Liver (tissue), 9 donors: Measurements from ENCODE around the gene MYO10. TPM values are rescaled to one million over a fixed set of nuclear protein-coding genes. Genes with fewer than 3 reads are reported as not detected.

Source experiments
- DNase-seq: peaks from one replicate; pipeline ENCODE4 v3.0.0-alpha.2; 2017; ENCODE audit warnings: low spot score
- H3K27ac ChIP-seq, 2 donors: one replicate each; pipeline ENCODE4 v1.7.0; 2013; ENCODE audit warnings: inconsistent platforms in 2 of 2, low read length in 2 of 2, control low read depth in 1 of 2, low read depth in 1 of 2, mild to moderate bottlenecking in 1 of 2
- H3K27me3 ChIP-seq, 4 donors: one replicate each; pipeline versions ENCODE4 v1.6.1 to v1.7.0; 2013; ENCODE audit warnings: low read length in 3 of 4, inconsistent platforms in 1 of 4, mild to moderate bottlenecking in 1 of 4, moderate library complexity in 1 of 4; ENCODE audit not compliant: control insufficient read depth in 4 of 4, insufficient read depth in 4 of 4
- H3K36me3 ChIP-seq, 4 donors: one replicate each; pipeline versions ENCODE4 v1.6.1 to v1.7.0; 2013; ENCODE audit warnings: low read length in 3 of 4, mild to moderate bottlenecking in 3 of 4, low read depth in 1 of 4, moderate library complexity in 1 of 4; ENCODE audit not compliant: control insufficient read depth in 4 of 4, insufficient read depth in 3 of 4
- H3K4me1 ChIP-seq, 4 donors: one replicate each; pipeline versions ENCODE4 v1.6.1 to v1.7.0; 2013; ENCODE audit warnings: low read length in 3 of 4, mild to moderate bottlenecking in 3 of 4, moderate library complexity in 1 of 4; ENCODE audit not compliant: control insufficient read depth in 4 of 4, insufficient read depth in 4 of 4
- H3K4me3 ChIP-seq, 3 donors: one replicate each; pipeline versions ENCODE4 v1.6.1 to v1.7.0; 2013; ENCODE audit warnings: low read length in 3 of 3, control low read depth in 1 of 3, low read depth in 1 of 3, mild to moderate bottlenecking in 1 of 3
- H3K9ac ChIP-seq, 2 donors: one replicate each; pipeline ENCODE4 v1.7.0; 2013; ENCODE audit warnings: low read length in 2 of 2, mild to moderate bottlenecking in 2 of 2, moderate library complexity in 2 of 2, control low read depth in 1 of 2, low read depth in 1 of 2
- H3K9me3 ChIP-seq, 4 donors: one replicate each; pipeline versions ENCODE4 v1.6.1 to v1.7.0; 2013; ENCODE audit warnings: low read length in 3 of 4; ENCODE audit not compliant: control insufficient read depth in 4 of 4
- FOXA1 ChIP-seq: IDR thresholded peaks from 2 replicates; pipeline ENCODE4 v1.6.1; 2016; ENCODE audit warnings: antibody characterized with exemption
- FOXA2 ChIP-seq: IDR thresholded peaks from 2 replicates; pipeline ENCODE4 v1.6.1; 2016; ENCODE audit warnings: antibody characterized with exemption
- GABPA ChIP-seq, 2 donors: IDR thresholded peaks in 1 of 2; conservative IDR thresholded peaks in 1 of 2; 2 replicates each; pipeline ENCODE4 v1.6.1; 2016; ENCODE audit warnings: antibody characterized with exemption in 2 of 2, mild to moderate bottlenecking in 1 of 2, moderate library complexity in 1 of 2
- HNF4A ChIP-seq, 2 donors: conservative IDR thresholded peaks; 2 replicates each; pipeline ENCODE4 v1.6.1; 2016; ENCODE audit warnings: antibody characterized with exemption in 2 of 2, mild to moderate bottlenecking in 2 of 2
- HNF4G ChIP-seq: IDR thresholded peaks from 2 replicates; pipeline ENCODE4 v1.6.1; 2016; ENCODE audit warnings: antibody characterized with exemption
- JUND ChIP-seq, 2 donors: IDR thresholded peaks; 2 replicates each; pipeline ENCODE4 v1.6.1; 2016; ENCODE audit warnings: antibody characterized with exemption in 2 of 2
- NR2F2 ChIP-seq: IDR thresholded peaks from 2 replicates; pipeline ENCODE4 v1.6.1; 2016; ENCODE audit warnings: antibody characterized with exemption
- RAD21 ChIP-seq, 2 donors: IDR thresholded peaks; 2 replicates each; pipeline ENCODE4 v1.6.1; 2016; ENCODE audit warnings: antibody characterized with exemption in 2 of 2, mild to moderate bottlenecking in 2 of 2
- RXRA ChIP-seq, 2 donors: IDR thresholded peaks; 2 replicates each; pipeline ENCODE4 v1.6.1; 2017 to 2018; ENCODE audit warnings: antibody characterized with exemption in 2 of 2, mild to moderate bottlenecking in 1 of 2
- SP1 ChIP-seq: IDR thresholded peaks from 2 replicates; pipeline ENCODE4 v1.6.1; 2018; ENCODE audit warnings: antibody characterized with exemption, mild to moderate bottlenecking
- TAF1 ChIP-seq: conservative IDR thresholded peaks from 2 replicates; pipeline ENCODE4 v1.6.1; 2016; ENCODE audit warnings: antibody characterized with exemption, mild to moderate bottlenecking
- YY1 ChIP-seq: IDR thresholded peaks from 2 replicates; pipeline ENCODE4 v1.6.1; 2016; ENCODE audit warnings: antibody characterized with exemption, mild to moderate bottlenecking
- WGBS: extraction: QIAGEN DNeasy Blood & Tissue Kit; methylation state at CpG from one replicate; pipeline ENCODE4 v1.1.7; 2013; 5-methylcytosine and 5-hydroxymethylcytosine counted together
- polyA plus RNA-seq, 2 donors: library from polyadenylated mRNA; stranded (reverse) in 1 of 2; unstranded in 1 of 2; fragments of 200-250 nt in 1 of 2; fragments of >200 nt in 1 of 2; fragmentation: Nextera tagmentation in 1 of 2; extraction: Ambion mirVana in 1 of 2; gene quantifications; one replicate each; pipeline versions ENCODE4 v1.2.1 to v1.2.3, GENCODE V29; 2013 to 2015
- total RNA-seq, 2 donors: library from RNA; depleted of rRNA; stranded (reverse); fragments of >200 nt; gene quantifications; one replicate each; pipeline ENCODE4 v1.2.3, GENCODE V29; 2014
- TF ChIP-seq, protein P1 (sequence below): IDR thresholded peaks from 2 replicates; pipeline ENCODE4 v1.6.1; 2016; ENCODE audit warnings: antibody characterized with exemption
- TF ChIP-seq, protein P2 (sequence below): IDR thresholded peaks from 2 replicates; pipeline ENCODE4 v1.6.1; 2016; ENCODE audit warnings: antibody characterized with exemption
- TF ChIP-seq, protein P3 (sequence below): fragments of 150-350 bp; IDR thresholded peaks from 2 replicates; pipeline ENCODE4 v1.5.1; 2017; ENCODE audit warnings: improper control_type of control experiment, low read depth, low read length; ENCODE audit not compliant: missing input control
- TF ChIP-seq, protein P4 (sequence below): IDR thresholded peaks from 2 replicates; pipeline ENCODE4 v1.6.1; 2016; ENCODE audit warnings: antibody characterized with exemption
- TF ChIP-seq, protein P5 (sequence below): IDR thresholded peaks from 2 replicates; pipeline ENCODE4 v1.6.1; 2016; ENCODE audit warnings: antibody characterized with exemption, mild to moderate bottlenecking
- donor health status: healthy.
- donor health status: healthy.
- donor health status: healthy.
- donor health status: healthy.
- donor health status: healthy.

The MYO10 gene
- total and polyA plus RNA-seq, 4 donors = 4.3 to 15.3 (median 7.1) TPM

DNA sequence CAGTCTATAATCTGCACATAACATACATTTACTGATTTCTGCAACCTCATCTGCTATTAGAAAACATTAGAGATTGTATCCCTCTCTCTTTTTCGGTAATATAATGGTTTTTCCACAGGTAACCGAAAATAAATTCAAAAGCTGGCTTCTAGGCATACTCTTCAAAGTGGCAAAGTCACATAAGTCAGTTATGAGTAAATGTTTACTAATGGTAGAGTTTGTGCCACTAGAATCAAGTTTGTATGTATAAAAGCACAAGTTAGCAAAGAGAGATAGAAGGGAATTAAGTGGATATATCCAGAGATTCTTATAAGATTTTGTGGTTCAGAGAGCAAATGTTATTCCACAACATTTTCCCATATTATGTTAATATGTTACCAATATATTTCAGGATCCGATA, 86.9 kb downstream of the MYO10 start (continued):
- TF ChIP-seq, protein P1, sequence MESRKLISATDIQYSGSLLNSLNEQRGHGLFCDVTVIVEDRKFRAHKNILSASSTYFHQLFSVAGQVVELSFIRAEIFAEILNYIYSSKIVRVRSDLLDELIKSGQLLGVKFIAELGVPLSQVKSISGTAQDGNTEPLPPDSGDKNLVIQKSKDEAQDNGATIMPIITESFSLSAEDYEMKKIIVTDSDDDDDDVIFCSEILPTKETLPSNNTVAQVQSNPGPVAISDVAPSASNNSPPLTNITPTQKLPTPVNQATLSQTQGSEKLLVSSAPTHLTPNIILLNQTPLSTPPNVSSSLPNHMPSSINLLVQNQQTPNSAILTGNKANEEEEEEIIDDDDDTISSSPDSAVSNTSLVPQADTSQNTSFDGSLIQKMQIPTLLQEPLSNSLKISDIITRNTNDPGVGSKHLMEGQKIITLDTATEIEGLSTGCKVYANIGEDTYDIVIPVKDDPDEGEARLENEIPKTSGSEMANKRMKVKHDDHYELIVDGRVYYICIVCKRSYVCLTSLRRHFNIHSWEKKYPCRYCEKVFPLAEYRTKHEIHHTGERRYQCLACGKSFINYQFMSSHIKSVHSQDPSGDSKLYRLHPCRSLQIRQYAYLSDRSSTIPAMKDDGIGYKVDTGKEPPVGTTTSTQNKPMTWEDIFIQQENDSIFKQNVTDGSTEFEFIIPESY = no peak
- TF ChIP-seq SP1 (no peak), NR2F2 (no peak), GABPA (IDR thresholded peaks at IDR 0.05 in 1 of 2, conservative IDR thresholded peaks at IDR 0.05 in 1 of 2) (no peak), TAF1 (no peak)

DNA sequence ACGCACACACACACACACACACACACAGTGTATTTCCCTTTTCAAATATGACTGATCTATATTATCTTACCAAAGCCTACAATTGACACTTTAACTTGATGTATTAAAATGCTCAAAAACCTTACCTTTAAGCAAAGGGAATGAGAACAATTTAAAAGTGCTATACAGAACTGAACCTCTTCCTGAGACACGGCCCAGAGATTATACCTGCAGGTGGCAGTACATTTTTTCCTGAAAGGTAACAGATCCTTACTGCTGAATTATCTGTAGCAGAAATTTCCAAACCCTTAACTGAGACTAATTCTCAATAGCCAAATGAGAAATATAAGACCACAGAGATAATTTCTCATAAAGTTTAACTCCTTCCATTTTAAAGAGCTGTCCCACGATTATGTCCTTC, 91.1 kb downstream of the MYO10 start:
- H3K36me3 ChIP-seq = no peaks in the 10 kb centered on the region
- DNase-seq = no peak
- H3K4me1 ChIP-seq = no peaks in the 10 kb centered on the region
- 76% methylated on average over 3 of the region's 3 CpGs for WGBS
- no peak overlapping the region for H3K27ac ChIP-seq
- TF ChIP-seq RAD21 (IDR thresholded peaks at IDR 0.05) = peak in 1 of 2 donors; percentile 17
- no peak for TF ChIP-seq HNF4G
- TF ChIP-seq FOXA1 = no peak
- TF ChIP-seq HNF4A (conservative IDR thresholded peaks at IDR 0.05) = no peak
- TF ChIP-seq, protein P2, sequence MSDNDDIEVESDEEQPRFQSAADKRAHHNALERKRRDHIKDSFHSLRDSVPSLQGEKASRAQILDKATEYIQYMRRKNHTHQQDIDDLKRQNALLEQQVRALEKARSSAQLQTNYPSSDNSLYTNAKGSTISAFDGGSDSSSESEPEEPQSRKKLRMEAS = no peak
- TF ChIP-seq JUND (IDR thresholded peaks at IDR 0.05) = no peak
- H3K9ac ChIP-seq = no peak overlapping the region
- no peaks in the 10 kb centered on the region for H3K27me3 ChIP-seq
- no peak overlapping the region for H3K4me3 ChIP-seq
- no peaks in the 10 kb centered on the region for H3K9me3 ChIP-seq

DNA sequence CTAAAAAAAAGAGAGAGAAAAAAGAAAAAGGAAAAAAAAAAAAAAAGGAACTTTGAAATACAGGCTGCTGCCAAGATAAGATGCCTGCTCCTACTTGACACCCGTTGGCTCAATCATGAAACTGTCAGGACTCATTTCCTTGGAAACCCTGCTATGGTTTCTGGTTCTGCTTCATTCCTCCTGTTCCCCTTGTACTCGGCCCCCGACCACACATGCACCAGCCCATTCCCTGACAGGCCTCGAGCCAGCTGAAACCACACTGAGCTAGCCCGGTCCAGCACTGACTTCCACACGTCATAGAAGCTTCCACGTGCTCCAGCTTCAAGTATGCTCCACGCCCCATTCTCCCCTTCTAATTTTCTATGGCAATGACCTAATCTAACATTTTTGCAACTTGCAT, 93.2 kb downstream of the MYO10 start:
- Histone ChIP-seq H3K9me3 (no peaks in the 10 kb centered on the region), H3K27ac (no peak overlapping the region), H3K4me3 (no peak overlapping the region), H3K27me3 (no peaks in the 10 kb centered on the region), H3K9ac (no peak overlapping the region), H3K36me3 (no peaks in the 10 kb centered on the region), H3K4me1 (no peaks in the 10 kb centered on the region)
- no peak for DNase-seq
- 46% methylated on average over 8 of the region's 8 CpGs for WGBS
- TF ChIP-seq FOXA1 (no peak), JUND (IDR thresholded peaks at IDR 0.05) (no peak), YY1 (no peak), GABPA (IDR thresholded peaks at IDR 0.05 in 1 of 2, conservative IDR thresholded peaks at IDR 0.05 in 1 of 2) (no peak), HNF4G (no peak), TAF1 (no peak), RXRA (IDR thresholded peaks at IDR 0.05) (no peak), FOXA2 (no peak), SP1 (no peak), RAD21 (IDR thresholded peaks at IDR 0.05) (no peak)
- TF ChIP-seq, protein P1 = no peak
- TF ChIP-seq, protein P3, sequence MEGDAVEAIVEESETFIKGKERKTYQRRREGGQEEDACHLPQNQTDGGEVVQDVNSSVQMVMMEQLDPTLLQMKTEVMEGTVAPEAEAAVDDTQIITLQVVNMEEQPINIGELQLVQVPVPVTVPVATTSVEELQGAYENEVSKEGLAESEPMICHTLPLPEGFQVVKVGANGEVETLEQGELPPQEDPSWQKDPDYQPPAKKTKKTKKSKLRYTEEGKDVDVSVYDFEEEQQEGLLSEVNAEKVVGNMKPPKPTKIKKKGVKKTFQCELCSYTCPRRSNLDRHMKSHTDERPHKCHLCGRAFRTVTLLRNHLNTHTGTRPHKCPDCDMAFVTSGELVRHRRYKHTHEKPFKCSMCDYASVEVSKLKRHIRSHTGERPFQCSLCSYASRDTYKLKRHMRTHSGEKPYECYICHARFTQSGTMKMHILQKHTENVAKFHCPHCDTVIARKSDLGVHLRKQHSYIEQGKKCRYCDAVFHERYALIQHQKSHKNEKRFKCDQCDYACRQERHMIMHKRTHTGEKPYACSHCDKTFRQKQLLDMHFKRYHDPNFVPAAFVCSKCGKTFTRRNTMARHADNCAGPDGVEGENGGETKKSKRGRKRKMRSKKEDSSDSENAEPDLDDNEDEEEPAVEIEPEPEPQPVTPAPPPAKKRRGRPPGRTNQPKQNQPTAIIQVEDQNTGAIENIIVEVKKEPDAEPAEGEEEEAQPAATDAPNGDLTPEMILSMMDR = no peak
- TF ChIP-seq, protein P4, sequence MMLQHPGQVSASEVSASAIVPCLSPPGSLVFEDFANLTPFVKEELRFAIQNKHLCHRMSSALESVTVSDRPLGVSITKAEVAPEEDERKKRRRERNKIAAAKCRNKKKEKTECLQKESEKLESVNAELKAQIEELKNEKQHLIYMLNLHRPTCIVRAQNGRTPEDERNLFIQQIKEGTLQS = no peak
- TF ChIP-seq, protein P5, sequence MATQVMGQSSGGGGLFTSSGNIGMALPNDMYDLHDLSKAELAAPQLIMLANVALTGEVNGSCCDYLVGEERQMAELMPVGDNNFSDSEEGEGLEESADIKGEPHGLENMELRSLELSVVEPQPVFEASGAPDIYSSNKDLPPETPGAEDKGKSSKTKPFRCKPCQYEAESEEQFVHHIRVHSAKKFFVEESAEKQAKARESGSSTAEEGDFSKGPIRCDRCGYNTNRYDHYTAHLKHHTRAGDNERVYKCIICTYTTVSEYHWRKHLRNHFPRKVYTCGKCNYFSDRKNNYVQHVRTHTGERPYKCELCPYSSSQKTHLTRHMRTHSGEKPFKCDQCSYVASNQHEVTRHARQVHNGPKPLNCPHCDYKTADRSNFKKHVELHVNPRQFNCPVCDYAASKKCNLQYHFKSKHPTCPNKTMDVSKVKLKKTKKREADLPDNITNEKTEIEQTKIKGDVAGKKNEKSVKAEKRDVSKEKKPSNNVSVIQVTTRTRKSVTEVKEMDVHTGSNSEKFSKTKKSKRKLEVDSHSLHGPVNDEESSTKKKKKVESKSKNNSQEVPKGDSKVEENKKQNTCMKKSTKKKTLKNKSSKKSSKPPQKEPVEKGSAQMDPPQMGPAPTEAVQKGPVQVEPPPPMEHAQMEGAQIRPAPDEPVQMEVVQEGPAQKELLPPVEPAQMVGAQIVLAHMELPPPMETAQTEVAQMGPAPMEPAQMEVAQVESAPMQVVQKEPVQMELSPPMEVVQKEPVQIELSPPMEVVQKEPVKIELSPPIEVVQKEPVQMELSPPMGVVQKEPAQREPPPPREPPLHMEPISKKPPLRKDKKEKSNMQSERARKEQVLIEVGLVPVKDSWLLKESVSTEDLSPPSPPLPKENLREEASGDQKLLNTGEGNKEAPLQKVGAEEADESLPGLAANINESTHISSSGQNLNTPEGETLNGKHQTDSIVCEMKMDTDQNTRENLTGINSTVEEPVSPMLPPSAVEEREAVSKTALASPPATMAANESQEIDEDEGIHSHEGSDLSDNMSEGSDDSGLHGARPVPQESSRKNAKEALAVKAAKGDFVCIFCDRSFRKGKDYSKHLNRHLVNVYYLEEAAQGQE = no peak
- TF ChIP-seq, protein P2 = no peak
